ENCODE data around the gene MED13L. TPM values are rescaled to one million over a fixed set of nuclear protein-coding genes. Genes with fewer than 3 reads are reported as not detected.

The MED13L gene
- total and polyA plus RNA-seq, 2 donors (not counting 3 experiments of a cell fraction or from before 2014, with no cell fraction given): 27.4 to 93.6 TPM

GRCh38 chr12:116077431-116077830, 200.1 kb downstream of the MED13L start:
- DNase-seq (ENCODE audit: low read depth, low spot score) (no peak), FAIRE-seq (no peak)
- Histone ChIP-seq H3K4me1 (ENCODE audit: control insufficient read depth, extremely low read depth, insufficient read depth, low read length) (no peaks in the 10 kb centered on the region), H3K36me3 (ENCODE audit: control insufficient read depth in 2 of 2, extremely low read depth in 1 of 2, insufficient read depth in 2 of 2, low read length in 2 of 2) (no peaks in the 10 kb centered on the region), H3K27ac (ENCODE audit: insufficient read depth, low read depth, low read length) (no peak overlapping the region), H2AFZ (ENCODE audit: low read depth, low read length) (no peak overlapping the region), H3K4me2 (ENCODE audit: insufficient read depth, low read length) (no peak overlapping the region), H4K20me1 (replicated peaks; ENCODE audit: control insufficient read depth, extremely low read depth, insufficient read depth, low read length) (no peaks in the 10 kb centered on the region), H3K27me3 (ENCODE audit: control insufficient read depth in 2 of 2, insufficient read depth in 2 of 2, low read length in 2 of 2) (no peaks in the 10 kb centered on the region), H3K9me3 (replicated peaks; ENCODE audit: control insufficient read depth, insufficient read depth, low read length) (no peaks in the 10 kb centered on the region), H3K79me2 (ENCODE audit: control insufficient read depth, insufficient read depth, low read length) (peaks cover 7% of the 10 kb centered on the region), H3K9me1 (replicated peaks; ENCODE audit: control insufficient read depth, extremely low read depth, insufficient read depth, low read length) (no peaks in the 10 kb centered on the region), H3K9ac (replicated peaks; ENCODE audit: extremely low read depth, insufficient read depth, low read length) (no peak overlapping the region), H3K4me3 (replicated peaks in 1 of 3; ENCODE audit: insufficient read depth in 1 of 3, low read depth in 1 of 3, low read length in 3 of 3) (no peak overlapping the region)
- POLR2A ChIA-PET: no interaction called here
- no TSS peak for BruUV-seq (replicated peaks)
- TF ChIP-seq GATA2 (IDR thresholded peaks at IDR 0.05; ENCODE audit: insufficient read depth, insufficient read length, low read depth, low read length) (no peak), POLR2A (IDR thresholded peaks at IDR 0.05; ENCODE audit: low read depth, low read length) (no peak), MAX (IDR thresholded peaks at IDR 0.05; ENCODE audit: insufficient read depth, insufficient read length) (no peak), FOS (IDR thresholded peaks at IDR 0.05; ENCODE audit: borderline replicate concordance, insufficient read depth, low read length) (no peak), MYC (IDR thresholded peaks at IDR 0.05; ENCODE audit: low read depth, low read length) (no peak), POLR2AphosphoS5 (IDR thresholded peaks at IDR 0.05; ENCODE audit: insufficient read depth, low read depth, low read length) (no peak), EZH2 (IDR thresholded peaks at IDR 0.05; ENCODE audit: borderline replicate concordance, low read depth, low read length, severe bottlenecking) (no peak), JUN (IDR thresholded peaks at IDR 0.05; ENCODE audit: borderline replicate concordance, insufficient read depth, insufficient read length, low read depth) (no peak), CTCF (IDR thresholded peaks at IDR 0.05; ENCODE audit: extremely low read depth in 1 of 2, insufficient read depth in 1 of 2, low read depth in 1 of 2, low read length in 2 of 2) (no peak)
- CTCF ChIA-PET: interaction anchor here (0.7 kb wide), 1 partner anchor 9 kb away, joined by 3 read pairs; no protein-coding TSS in a partner anchor
- intact Hi-C loops (cut with micrococcal nuclease) (no loop called here), dilution Hi-C loops (cut with MboI; ENCODE audit: extremely low pct_ligation_motif_present, low sequenced_read_pairs) (no loop called here)
